NCI-H748 treated with DMSO at 0.1 percent for 48 hours (cell line): ENCODE results near the gene STH.
"Not testable (repeated sequence)": the region's sequence is repeated elsewhere in the genome, so short reads cannot be mapped to it uniquely, and the experiment has no call there.

ENCODE experiments used
- DNase-seq: peaks from one replicate; lab custom pipeline; 2025; lab: John Stamatoyannopoulos, UW

The STH gene

GRCh38 chr17:46007461-46007965, 8.5 kb downstream of the STH start:
- DNase-seq, result no peak

DNA sequence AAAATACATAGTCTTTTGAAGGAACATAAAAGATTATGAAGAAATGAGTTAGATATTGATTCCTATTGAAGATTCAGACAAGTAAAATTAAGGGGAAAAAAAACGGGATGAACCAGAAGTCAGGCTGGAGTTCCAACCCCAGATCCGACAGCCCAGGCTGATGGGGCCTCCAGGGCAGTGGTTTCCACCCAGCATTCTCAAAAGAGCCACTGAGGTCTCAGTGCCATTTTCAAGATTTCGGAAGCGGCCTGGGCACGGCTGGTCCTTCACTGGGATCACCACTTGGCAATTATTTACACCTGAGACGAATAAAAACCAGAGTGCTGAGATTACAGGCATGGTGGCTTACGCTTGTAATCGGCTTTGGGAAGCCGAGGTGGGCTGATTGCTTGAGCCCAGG, 9.5 kb downstream of the STH start:
- DNase-seq, result no peak

- no peak for DNase-seq
Measured at GRCh38 chr17:46009681-46010596, 10.9 kb downstream of the STH start.

GRCh38 chr17:46010597-46011186, 11.6 kb downstream of the STH start:
- DNase-seq, result no peak

DNA sequence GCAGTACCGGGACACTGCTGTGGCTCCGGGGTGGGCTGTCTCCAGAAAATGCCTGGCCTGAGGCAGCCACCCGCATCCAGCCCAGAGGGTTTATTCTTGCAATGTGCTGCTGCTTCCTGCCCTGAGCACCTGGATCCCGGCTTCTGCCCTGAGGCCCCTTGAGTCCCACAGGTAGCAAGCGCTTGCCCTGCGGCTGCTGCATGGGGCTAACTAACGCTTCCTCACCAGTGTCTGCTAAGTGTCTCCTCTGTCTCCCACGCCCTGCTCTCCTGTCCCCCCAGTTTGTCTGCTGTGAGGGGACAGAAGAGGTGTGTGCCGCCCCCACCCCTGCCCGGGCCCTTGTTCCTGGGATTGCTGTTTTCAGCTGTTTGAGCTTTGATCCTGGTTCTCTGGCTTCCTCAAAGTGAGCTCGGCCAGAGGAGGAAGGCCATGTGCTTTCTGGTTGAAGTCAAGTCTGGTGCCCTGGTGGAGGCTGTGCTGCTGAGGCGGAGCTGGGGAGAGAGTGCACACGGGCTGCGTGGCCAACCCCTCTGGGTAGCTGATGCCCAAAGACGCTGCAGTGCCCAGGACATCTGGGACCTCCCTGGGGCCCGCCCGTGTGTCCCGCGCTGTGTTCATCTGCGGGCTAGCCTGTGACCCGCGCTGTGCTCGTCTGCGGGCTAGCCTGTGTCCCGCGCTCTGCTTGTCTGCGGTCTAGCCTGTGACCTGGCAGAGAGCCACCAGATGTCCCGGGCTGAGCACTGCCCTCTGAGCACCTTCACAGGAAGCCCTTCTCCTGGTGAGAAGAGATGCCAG, 12.9 kb downstream of the STH start:
- no peak for DNase-seq

DNA sequence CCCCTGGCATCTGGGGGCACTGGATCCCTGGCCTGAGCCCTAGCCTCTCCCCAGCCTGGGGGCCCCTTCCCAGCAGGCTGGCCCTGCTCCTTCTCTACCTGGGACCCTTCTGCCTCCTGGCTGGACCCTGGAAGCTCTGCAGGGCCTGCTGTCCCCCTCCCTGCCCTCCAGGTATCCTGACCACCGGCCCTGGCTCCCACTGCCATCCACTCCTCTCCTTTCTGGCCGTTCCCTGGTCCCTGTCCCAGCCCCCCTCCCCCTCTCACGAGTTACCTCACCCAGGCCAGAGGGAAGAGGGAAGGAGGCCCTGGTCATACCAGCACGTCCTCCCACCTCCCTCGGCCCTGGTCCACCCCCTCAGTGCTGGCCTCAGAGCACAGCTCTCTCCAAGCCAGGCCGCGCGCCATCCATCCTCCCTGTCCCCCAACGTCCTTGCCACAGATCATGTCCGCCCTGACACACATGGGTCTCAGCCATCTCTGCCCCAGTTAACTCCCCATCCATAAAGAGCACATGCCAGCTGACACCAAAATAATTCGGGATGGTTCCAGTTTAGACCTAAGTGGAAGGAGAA, 13.5 kb downstream of the STH start:
- DNase-seq, result no peak

GRCh38 chr17:46013127-46013501, 14.1 kb downstream of the STH start:
- DNase-seq, result no peak

DNA sequence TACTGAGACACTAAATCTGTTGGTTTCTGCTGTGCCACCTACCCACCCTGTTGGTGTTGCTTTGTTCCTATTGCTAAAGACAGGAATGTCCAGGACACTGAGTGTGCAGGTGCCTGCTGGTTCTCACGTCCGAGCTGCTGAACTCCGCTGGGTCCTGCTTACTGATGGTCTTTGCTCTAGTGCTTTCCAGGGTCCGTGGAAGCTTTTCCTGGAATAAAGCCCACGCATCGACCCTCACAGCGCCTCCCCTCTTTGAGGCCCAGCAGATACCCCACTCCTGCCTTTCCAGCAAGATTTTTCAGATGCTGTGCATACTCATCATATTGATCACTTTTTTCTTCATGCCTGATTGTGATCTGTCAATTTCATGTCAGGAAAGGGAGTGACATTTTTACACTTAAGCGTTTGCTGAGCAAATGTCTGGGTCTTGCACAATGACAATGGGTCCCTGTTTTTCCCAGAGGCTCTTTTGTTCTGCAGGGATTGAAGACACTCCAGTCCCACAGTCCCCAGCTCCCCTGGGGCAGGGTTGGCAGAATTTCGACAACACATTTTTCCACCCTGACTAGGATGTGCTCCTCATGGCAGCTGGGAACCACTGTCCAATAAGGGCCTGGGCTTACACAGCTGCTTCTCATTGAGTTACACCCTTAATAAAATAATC, 14.6 kb downstream of the STH start:
- no peak for DNase-seq

DNA sequence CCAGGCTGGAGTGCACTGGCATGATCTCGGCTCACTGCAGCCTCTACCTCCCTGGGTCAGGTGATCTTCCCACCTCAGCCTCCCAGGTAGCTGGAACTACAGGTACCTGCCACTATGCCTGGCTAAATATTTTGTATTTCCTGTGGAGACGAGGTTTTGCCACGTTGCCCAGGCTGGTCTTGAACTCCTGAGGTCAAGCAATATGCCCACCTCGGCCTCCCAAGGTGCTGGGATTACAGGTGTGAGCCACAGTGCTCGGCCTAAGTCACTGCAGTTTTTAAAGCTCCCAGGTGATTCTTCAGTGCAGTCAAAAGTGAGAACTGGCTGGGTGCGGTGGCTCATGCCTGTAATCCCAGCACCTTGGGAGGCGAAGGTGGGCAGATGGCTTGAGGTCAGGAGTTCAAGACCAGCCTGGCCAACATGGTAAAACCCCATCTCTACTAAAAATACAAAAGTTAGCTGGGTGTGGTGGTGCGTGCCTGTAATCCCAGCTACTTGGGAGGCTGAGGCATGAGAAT, 20.4 kb downstream of the STH start:
- not testable (repeated sequence) for DNase-seq

GRCh38 chr17:46020023-46020761, 21.1 kb downstream of the STH start:
- DNase-seq, result no peak

DNA sequence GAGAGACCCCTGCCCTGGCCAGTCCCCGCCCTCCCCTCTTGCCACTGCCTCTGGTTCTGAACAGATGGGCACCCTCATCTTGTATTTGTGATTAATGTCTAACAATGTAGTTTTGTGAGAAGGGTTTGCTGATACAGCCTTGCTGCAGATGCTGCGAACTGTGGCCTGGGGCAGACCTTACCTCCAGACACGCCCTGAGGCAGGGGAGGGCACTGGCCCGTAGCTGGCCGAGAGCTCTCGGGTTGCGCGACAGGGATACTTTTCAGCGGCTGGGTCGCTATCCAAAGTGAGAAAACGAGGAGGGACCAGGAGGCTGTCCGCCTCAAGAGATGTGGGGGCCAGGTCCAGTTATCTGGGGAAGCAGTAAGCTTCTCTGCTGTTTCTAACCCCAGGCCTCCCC, 21.9 kb downstream of the STH start:
- no peak for DNase-seq

DNA sequence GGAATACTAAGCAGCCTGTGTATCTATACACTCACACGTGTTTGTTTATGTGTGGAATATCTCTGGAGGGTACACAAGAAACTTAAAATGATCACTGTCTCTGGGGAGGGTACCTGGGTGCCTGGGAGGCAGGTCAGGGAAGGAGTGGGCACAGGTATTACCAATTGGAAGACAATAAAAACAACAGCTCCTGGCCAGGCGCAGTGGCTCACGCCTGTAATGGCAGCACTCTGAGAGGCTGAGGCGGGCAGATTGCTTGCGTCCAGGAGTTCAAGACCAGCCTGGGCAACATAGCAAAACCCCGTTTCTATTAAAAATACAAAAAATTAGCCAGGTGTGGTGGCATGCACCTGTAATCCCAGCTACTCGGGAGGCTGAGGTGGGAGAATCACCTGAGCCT, 24.3 kb downstream of the STH start:
- not testable (repeated sequence) for DNase-seq

GRCh38 chr17:46023783-46024388, 24.8 kb downstream of the STH start:
- DNase-seq, result no peak

DNA sequence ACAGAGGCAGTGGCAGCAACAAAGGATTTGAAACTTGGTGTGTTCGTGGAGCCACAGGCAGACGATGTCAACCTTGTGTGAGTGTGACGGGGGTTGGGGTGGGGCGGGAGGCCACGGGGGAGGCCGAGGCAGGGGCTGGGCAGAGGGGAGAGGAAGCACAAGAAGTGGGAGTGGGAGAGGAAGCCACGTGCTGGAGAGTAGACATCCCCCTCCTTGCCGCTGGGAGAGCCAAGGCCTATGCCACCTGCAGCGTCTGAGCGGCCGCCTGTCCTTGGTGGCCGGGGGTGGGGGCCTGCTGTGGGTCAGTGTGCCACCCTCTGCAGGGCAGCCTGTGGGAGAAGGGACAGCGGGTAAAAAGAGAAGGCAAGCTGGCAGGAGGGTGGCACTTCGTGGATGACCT, 25.5 kb downstream of the STH start:
- DNase-seq, result no peak

GRCh38 chr17:46025060-46025459, 26.0 kb downstream of the STH start:
- no peak for DNase-seq

DNA sequence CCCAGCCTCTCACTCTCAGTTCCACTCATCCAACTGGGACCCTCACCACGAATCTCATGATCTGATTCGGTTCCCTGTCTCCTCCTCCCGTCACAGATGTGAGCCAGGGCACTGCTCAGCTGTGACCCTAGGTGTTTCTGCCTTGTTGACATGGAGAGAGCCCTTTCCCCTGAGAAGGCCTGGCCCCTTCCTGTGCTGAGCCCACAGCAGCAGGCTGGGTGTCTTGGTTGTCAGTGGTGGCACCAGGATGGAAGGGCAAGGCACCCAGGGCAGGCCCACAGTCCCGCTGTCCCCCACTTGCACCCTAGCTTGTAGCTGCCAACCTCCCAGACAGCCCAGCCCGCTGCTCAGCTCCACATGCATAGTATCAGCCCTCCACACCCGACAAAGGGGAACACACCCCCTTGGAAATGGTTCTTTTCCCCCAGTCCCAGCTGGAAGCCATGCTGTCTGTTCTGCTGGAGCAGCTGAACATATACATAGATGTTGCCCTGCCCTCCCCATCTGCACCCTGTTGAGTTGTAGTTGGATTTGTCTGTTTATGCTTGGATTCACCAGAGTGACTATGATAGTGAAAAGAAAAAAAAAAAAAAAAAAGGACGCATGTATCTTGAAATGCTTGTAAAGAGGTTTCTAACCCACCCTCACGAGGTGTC, 26.6 kb downstream of the STH start:
- DNase-seq, result no peak

- DNase-seq, result no peak
Measured at GRCh38 chr17:46026166-46027047, 27.4 kb downstream of the STH start.

GRCh38 chr17:46027048-46027975, 28.3 kb downstream of the STH start:
- no peak for DNase-seq
